ENCODE results near the gene PCNT. TPM values are rescaled to one million over a fixed set of nuclear protein-coding genes. Genes with fewer than 3 reads are reported as not detected.

Gene PCNT
- total and polyA plus RNA-seq, 9 of the 15 experiments (the other 6 are each of a cell fraction or from before 2014, with no cell fraction given), result 9.1 to 53.5 (median 31.3) TPM

- BruUV-seq (replicated peaks), result no TSS peak
- Histone ChIP-seq H3K27ac (ENCODE audit: extremely low read depth, low read depth, low read length) (peak overlapping the region; percentile 94), H3K9ac (ENCODE audit: insufficient read depth in 1 of 2, low read depth in 2 of 2, low read length in 2 of 2) (peak overlapping the region; percentile 94 to 97), H3K27me3 (ENCODE audit: control insufficient read depth in 2 of 2, insufficient read depth in 2 of 2, low read length in 2 of 2) (no peaks in the 10 kb centered on the region), H3K4me2 (ENCODE audit: insufficient read depth, low read length) (peak overlapping the region; percentile 93), H3K4me1 (replicated peaks in 1 of 2; ENCODE audit: control insufficient read depth in 2 of 2, insufficient read depth in 2 of 2, low read length in 2 of 2) (peaks cover 18 to 23% of the 10 kb centered on the region in 2 experiments), H4K20me1 (replicated peaks; ENCODE audit: control insufficient read depth, insufficient read depth, low read length) (0 out of 2 replicates have a peak, but pooled peaks cover 2% of the 10 kb centered on the region), H2AFZ (ENCODE audit: low read depth, low read length) (peak overlapping the region; percentile 86), H3K36me3 (ENCODE audit: control insufficient read depth, insufficient read depth, low read length) (peaks cover 43% of the 10 kb centered on the region), H3K79me2 (ENCODE audit: control insufficient read depth, insufficient read depth, low read length) (peaks cover 55% of the 10 kb centered on the region), H3K9me3 (replicated peaks; ENCODE audit: control insufficient read depth, insufficient read depth, low read depth, low read length) (peaks cover 11% of the 10 kb centered on the region; the same call in 1 of the 2 replicates), H3K4me3 (peak overlapping the region; percentile 74), H3K9me1 (ENCODE audit: control insufficient read depth, insufficient read depth, low read length) (peaks cover 3% of the 10 kb centered on the region)
- FAIRE-seq (peak; percentile 51), ATAC-seq (no peak), DNase-seq (ENCODE audit: extremely low read depth in 1 of 4, low spot score in 3 of 4) (no peak)
- intact Hi-C loops (cut with micrococcal nuclease), result loop anchor here (1.0 to 10.0 kb wide), 3 partner anchors 38 to 171 kb away; partner anchors contain the start of genes DIP2A and PCNT
- 1% methylated on average over 16 of the region's 16 CpGs for WGBS (ENCODE audit: insufficient coverage, low coverage, missing lambda C conversion rate)
- in situ Hi-C loops (cut with MboI), result no loop called here
- CTCF ChIA-PET (ENCODE audit: low intra/inter-chr PET ratio), result interaction anchor here (1.6 kb wide), 1 partner anchor 139 kb away, joined by 9 read pairs; no protein-coding TSS in a partner anchor
- POLR2A ChIA-PET, result no interaction called here
- TF ChIP-seq PHF21A (IDR thresholded peaks at IDR 0.05; ENCODE audit: borderline replicate concordance, low read depth), result peak; percentile 80
- no peak for TF ChIP-seq MCM3 (IDR thresholded peaks at IDR 0.05)
- TF ChIP-seq NCOR1 (IDR thresholded peaks at IDR 0.05), result peak; percentile 35; the same call in 1 of the 2 replicates
- TF ChIP-seq RCOR1 (IDR thresholded peaks at IDR 0.05; ENCODE audit: borderline replicate concordance in 1 of 2, low read depth in 2 of 2, low read length in 2 of 2), result peak in 1 of 2 experiments; percentile 84; a peak in 2 of 4 replicates
- TF ChIP-seq ZBED1 (IDR thresholded peaks at IDR 0.05), result 0 out of 2 replicates have a peak, but pooled peaks have one; percentile 7
- TF ChIP-seq, protein P1, sequence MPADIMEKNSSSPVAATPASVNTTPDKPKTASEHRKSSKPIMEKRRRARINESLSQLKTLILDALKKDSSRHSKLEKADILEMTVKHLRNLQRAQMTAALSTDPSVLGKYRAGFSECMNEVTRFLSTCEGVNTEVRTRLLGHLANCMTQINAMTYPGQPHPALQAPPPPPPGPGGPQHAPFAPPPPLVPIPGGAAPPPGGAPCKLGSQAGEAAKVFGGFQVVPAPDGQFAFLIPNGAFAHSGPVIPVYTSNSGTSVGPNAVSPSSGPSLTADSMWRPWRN (IDR thresholded peaks at IDR 0.05; ENCODE audit: low read depth), result 0 out of 2 replicates have a peak, but pooled peaks have one; percentile 40
- peak; percentile 54 for TF ChIP-seq HDAC3 (IDR thresholded peaks at IDR 0.05; ENCODE audit: borderline replicate concordance, partially characterized antibody)
- TF ChIP-seq PHB (CRISPR knock-in tag; IDR thresholded peaks at IDR 0.05), result no peak
- TF ChIP-seq PTBP1 (IDR thresholded peaks at IDR 0.05; ENCODE audit: low read depth, low read length), result no peak
- peak in 1 of 3 experiments; percentile 96; a peak in 1 of 6 replicates for TF ChIP-seq ZBTB11 (CRISPR knock-in tag; IDR thresholded peaks at IDR 0.05)
- no peak for TF ChIP-seq ZNF75A (CRISPR knock-in tag; IDR thresholded peaks at IDR 0.05)
- TF ChIP-seq TEAD1 (CRISPR knock-in tag; IDR thresholded peaks at IDR 0.05), result 0 out of 4 replicates have a peak, but pooled peaks of 1 of the 2 experiments have one; percentile 34
- TF ChIP-seq ZZZ3 (IDR thresholded peaks at IDR 0.05), result peak; percentile 80; the same call in 1 of the 2 replicates
- TF ChIP-seq NCOA4 (IDR thresholded peaks at IDR 0.05; ENCODE audit: partially characterized antibody), result no peak
- peak; percentile 88 for TF ChIP-seq HDAC2 (IDR thresholded peaks at IDR 0.05)
- 0 out of 2 replicates have a peak, but pooled peaks have one; percentile 3 for TF ChIP-seq TEAD2 (tag; IDR thresholded peaks at IDR 0.05)
- TF ChIP-seq DACH1 (IDR thresholded peaks at IDR 0.05; ENCODE audit: partially characterized antibody), result peak; percentile 9
- TF ChIP-seq KLF16 (IDR thresholded peaks at IDR 0.05), result no peak
- TF ChIP-seq NR2C1 (IDR thresholded peaks at IDR 0.05), result peak; percentile 60
- TF ChIP-seq NR2C1 (tag; IDR thresholded peaks at IDR 0.05), result peak; percentile 58
- TF ChIP-seq ETV6 (IDR thresholded peaks at IDR 0.05; ENCODE audit: borderline replicate concordance in 1 of 2, low read depth in 2 of 2, low read length in 1 of 2), result no peak
- no peak for TF ChIP-seq ETV6 (CRISPR knock-in tag; IDR thresholded peaks at IDR 0.05; ENCODE audit: borderline replicate concordance)
Observed at GRCh38 chr21:46286648-46287002, 37.3 kb upstream of the PCNT start.
